Ovary (tissue), 9 donors: Measurements from ENCODE around the gene RPS27L. TPM values are rescaled to one million over a fixed set of nuclear protein-coding genes. Genes with fewer than 3 reads are reported as not detected.
"Not testable (repeated sequence)": the region's sequence is repeated elsewhere in the genome, so short reads cannot be mapped to it uniquely, and the experiment has no call there.

Experiments used
- DNase-seq, 5 donors: peaks; one replicate each; pipeline ENCODE4 v3.0.0-alpha.2; 2019 to 2020
- H3K27ac ChIP-seq, 2 donors: fragments of 200-600 bp; one replicate each; pipeline versions ENCODE4 v1.5.1 to v1.8.0; 2019 to 2022
- H3K27me3 ChIP-seq: fragments of 200-600 bp; one replicate; pipeline ENCODE4 v1.8.0; 2022
- H3K36me3 ChIP-seq: fragments of 200-600 bp; sonication (generic); one replicate; pipeline ENCODE4 v1.5.1; 2019
- H3K4me1 ChIP-seq: one replicate; pipeline ENCODE4 v1.8.1; 2013; ENCODE audit warnings: mild to moderate bottlenecking, moderate library complexity; ENCODE audit not compliant: insufficient read depth
- H3K4me3 ChIP-seq: fragments of 200-600 bp; sonication (generic); one replicate; pipeline ENCODE4 v1.5.1; 2017
- H3K9me3 ChIP-seq, 2 donors: fragments of 200-600 bp in 1 of 2; sonication (generic) in 1 of 2; one replicate each; pipeline versions ENCODE4 v1.5.1 to v1.8.1; 2013 to 2019; ENCODE audit warnings: mild to moderate bottlenecking in 1 of 2, moderate library complexity in 1 of 2
- EP300 ChIP-seq: sonication (generic); formaldehyde crosslinking; IDR thresholded peaks from one replicate; pipeline ENCODE4 v1.6.1; 2017; ENCODE audit warnings: antibody characterized with exemption
- POLR2A ChIP-seq: fragments of 450-650 bp; IDR thresholded peaks from one replicate; pipeline ENCODE4 v1.6.1; 2017; ENCODE audit warnings: antibody characterized with exemption, mild to moderate bottlenecking, moderate library complexity
- WGBS, 3 donors: extraction: QIAGEN DNeasy Blood & Tissue Kit in 1 of 3; methylation state at CpG; one replicate each; pipeline versions ENCODE4 v1.1.5 to v1.1.7; 2013 to 2017; 5-methylcytosine and 5-hydroxymethylcytosine counted together
- intact Hi-C, 4 donors: fragments of 100-400 bp; cut with DNase I; formaldehyde crosslinking; loops; one replicate each; pipeline versions ENCODE4 v1.11.0 to v1.15.1; 2022 to 2023
- polyA plus RNA-seq, 2 donors: library from polyadenylated mRNA; stranded (reverse); fragments of 200-250 nt in 1 of 2; fragments of 350-450 nt in 1 of 2; fragmentation: Illumina TruSeq in 1 of 2; extraction: RNeasy Lipid Tissue Mini Kit (QIAGEN cat#74804) in 1 of 2; gene quantifications; one replicate each; pipeline ENCODE4 v1.2.3, GENCODE V29; 2013 to 2014
- total RNA-seq, 7 donors: library from RNA; depleted of rRNA in 2 of 7; stranded (reverse); fragments of >200 nt in 2 of 7; fragmentation: NEBNext Ultra II Directional in 3 of 7; extraction: Animal tissue kit (Norgen Biotek cat#: 25700) in 3 of 7; gene quantifications; one replicate each; pipeline versions ENCODE4 v1.1.0 to v1.2.4, GENCODE V29; 2016 to 2023
- TF ChIP-seq, protein P1 (sequence below), 3 donors: fragments of 450-650 bp in 2 of 3; fragments of 200-600 bp in 1 of 3; IDR thresholded peaks; one replicate each; pipeline versions ENCODE4 v1.5.1 to v1.8.0; 2016 to 2022; ENCODE audit warnings: antibody characterized with exemption in 3 of 3, mild to moderate bottlenecking in 1 of 3
- donor health status: DM: no; HTN: no; CAD: no; lungs with moderate emphysema.
- donor health status: DM: no; HTN: no; CAD: no.
- donor health status: Bipolar disorder and iron deficiency.
- donor health status: DM: yes; HTN: yes; CAD: no.
- donor health status: DM: no; HTN: no; CAD: no.
- donor health status: DM: yes; HTN: yes; CAD: no.

The RPS27L gene
- total and polyA plus RNA-seq, 9 donors: 85.5 to 129 (median 95.0) TPM

DNA sequence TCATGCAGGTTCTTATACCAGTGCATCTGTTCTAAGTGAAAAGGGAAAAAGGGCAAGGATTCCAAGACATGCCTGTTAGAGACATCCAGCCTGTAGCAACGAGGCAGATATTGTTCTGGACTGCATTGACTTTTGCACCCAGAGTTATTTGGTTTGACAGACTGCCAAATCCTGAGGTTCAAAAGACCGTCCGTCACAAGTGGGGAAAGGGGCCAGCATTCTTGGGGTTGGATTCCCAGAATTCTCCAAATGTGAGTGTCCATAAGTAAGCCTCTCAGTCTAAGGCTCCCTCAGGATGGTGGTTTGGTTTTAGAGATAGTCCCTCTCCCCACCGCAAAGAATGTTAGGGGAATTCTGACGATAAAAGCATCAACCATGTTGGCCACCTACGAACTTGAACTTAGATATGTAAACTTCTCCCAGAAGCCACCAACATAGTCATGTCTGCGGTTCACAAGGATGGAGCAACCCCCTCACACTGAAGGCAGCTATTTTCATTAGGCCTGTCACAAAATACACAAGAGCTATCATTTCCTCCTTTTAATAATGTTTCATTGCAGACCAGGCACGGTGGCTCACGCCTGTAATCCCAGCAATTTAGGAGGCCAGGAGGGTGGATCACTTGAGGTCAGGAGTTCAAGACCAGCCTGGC is 49.3 kb downstream of the RPS27L start:
- Histone ChIP-seq H3K27ac (no peak overlapping the region), H3K9me3 (no peaks in the 10 kb centered on the region), H3K27me3 (no peaks in the 10 kb centered on the region), H3K36me3 (no peaks in the 10 kb centered on the region), H3K4me3 (no peak overlapping the region), H3K4me1 (no peaks in the 10 kb centered on the region)
- TF ChIP-seq POLR2A (no peak), EP300 (no peak)
- TF ChIP-seq, protein P1, sequence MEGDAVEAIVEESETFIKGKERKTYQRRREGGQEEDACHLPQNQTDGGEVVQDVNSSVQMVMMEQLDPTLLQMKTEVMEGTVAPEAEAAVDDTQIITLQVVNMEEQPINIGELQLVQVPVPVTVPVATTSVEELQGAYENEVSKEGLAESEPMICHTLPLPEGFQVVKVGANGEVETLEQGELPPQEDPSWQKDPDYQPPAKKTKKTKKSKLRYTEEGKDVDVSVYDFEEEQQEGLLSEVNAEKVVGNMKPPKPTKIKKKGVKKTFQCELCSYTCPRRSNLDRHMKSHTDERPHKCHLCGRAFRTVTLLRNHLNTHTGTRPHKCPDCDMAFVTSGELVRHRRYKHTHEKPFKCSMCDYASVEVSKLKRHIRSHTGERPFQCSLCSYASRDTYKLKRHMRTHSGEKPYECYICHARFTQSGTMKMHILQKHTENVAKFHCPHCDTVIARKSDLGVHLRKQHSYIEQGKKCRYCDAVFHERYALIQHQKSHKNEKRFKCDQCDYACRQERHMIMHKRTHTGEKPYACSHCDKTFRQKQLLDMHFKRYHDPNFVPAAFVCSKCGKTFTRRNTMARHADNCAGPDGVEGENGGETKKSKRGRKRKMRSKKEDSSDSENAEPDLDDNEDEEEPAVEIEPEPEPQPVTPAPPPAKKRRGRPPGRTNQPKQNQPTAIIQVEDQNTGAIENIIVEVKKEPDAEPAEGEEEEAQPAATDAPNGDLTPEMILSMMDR (IDR thresholded peaks at IDR 0.05): no peak
- DNase-seq: peak in 4 of 5 donors; percentile 41 to 63 (median 58)
- intact Hi-C loops: no loop called here
- WGBS, 3 donors: 4 to 10% (median 7%) methylated on average over 9 of the region's 9 CpGs

DNA sequence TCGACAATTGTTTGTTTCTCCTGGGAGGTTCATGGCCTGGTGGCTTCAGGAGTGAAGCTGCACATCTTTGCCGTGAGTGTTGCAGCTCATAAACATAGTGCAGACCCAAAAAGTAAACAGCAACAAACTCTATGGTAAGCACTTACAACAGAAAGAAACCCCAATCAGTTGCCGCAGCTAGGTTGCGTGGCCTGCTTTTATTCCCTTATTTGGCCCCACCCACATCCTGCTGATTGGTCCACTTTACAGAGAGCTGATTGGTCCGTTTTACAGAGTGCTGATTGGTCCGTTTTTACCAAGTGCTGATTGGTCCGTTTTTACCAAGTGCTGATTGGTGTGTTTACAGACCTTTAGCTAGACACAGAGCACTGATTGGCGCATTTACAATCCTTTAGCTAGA is 51.9 kb downstream of the RPS27L start:
- H3K27ac ChIP-seq, H3K36me3 ChIP-seq, H3K4me1 ChIP-seq, H3K27me3 ChIP-seq, H3K4me3 ChIP-seq, H3K9me3 ChIP-seq, intact Hi-C loops, DNase-seq: not testable (repeated sequence)
- WGBS, 3 donors: 84 to 92% (median 85%) methylated on average over 8 of the region's 8 CpGs

DNA sequence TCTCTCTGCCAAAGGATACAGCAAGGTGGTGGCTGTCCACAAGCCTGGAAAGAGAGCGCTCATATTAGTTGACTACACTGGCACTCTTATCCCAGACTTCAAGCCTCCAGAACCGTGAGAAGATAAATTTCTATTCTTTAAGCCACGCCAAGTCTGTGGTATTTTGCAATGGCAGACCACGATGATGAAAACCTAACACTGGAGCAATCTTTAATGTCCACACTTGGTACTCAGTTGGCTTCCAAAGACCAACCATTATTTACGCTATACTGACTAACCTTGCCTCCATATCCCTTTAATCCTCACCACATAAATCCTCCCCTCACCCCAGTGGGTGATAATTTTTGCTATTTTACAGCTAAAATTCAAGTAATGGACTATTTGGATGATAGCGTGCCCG is 52.5 kb downstream of the RPS27L start:
- Histone ChIP-seq H3K4me1 (no peaks in the 10 kb centered on the region), H3K4me3 (no peak overlapping the region), H3K9me3 (no peaks in the 10 kb centered on the region), H3K27me3 (no peaks in the 10 kb centered on the region), H3K27ac (no peak overlapping the region), H3K36me3 (no peaks in the 10 kb centered on the region)
- TF ChIP-seq EP300 (no peak), POLR2A (no peak)
- TF ChIP-seq, protein P1 (IDR thresholded peaks at IDR 0.05): no peak
- intact Hi-C loops: no loop called here
- WGBS, 3 donors: 63 to 90% (median 82%) methylated on average over 7 of the region's 7 CpGs
- DNase-seq: no peak

DNA sequence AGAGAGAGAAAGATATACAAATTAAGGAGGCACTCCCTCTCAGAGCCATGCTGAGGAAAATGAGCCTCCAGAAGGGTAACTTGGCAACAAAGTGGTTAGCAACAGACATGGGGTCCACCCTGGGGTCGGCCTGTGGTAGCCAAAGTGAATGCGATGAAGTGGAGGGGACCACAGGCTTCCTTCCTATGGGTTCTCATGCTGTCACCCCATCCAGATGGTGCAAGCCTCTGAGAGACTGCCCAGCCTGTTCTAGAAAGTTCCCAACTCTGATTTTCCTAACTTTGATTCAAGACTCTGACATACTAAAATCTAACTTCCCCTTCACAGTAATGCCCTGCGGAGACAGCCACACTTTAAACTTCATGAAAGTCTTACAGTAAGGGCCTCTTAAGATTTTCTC is 53.9 kb downstream of the RPS27L start:
- 91 to 98% (median 93%) methylated on average over 3 of the region's 3 CpGs for WGBS, 3 donors
- no peak for TF ChIP-seq POLR2A
- TF ChIP-seq, protein P1 (IDR thresholded peaks at IDR 0.05): no peak
- TF ChIP-seq EP300: no peak
- DNase-seq: no peak
- intact Hi-C loops: no loop called here
- H3K9me3 ChIP-seq: no peaks in the 10 kb centered on the region
- H3K27me3 ChIP-seq: no peaks in the 10 kb centered on the region
- no peaks in the 10 kb centered on the region for H3K36me3 ChIP-seq
- no peaks in the 10 kb centered on the region for H3K4me1 ChIP-seq
- H3K27ac ChIP-seq: no peak overlapping the region
- H3K4me3 ChIP-seq: no peak overlapping the region

DNA sequence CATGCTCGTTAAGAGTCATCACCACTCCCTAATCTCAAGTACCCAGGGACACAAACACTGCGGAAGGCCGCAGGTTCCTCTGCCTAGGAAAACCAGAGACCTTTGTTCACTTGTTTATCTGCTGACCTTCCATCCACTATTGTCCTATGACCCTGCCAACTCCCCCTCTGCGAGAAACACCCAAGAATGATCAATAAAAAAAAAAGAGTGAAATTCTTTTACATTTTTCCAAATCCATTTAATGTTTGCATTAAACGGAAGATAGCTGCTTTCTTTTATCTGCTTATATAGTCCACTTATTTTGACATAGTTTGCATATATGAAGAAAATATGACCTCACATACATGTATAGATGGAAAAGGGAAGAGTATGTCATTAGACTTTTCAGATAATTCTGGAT is 57.7 kb downstream of the RPS27L start:
- intact Hi-C loops: loop anchor here in 2 of 4 donors (10.0 kb wide), 2 partner anchors 255 to 315 kb away; no protein-coding TSS in a partner anchor
- not testable (repeated sequence) for H3K4me1 ChIP-seq, H3K27me3 ChIP-seq, H3K9me3 ChIP-seq, H3K36me3 ChIP-seq, H3K27ac ChIP-seq, H3K4me3 ChIP-seq, DNase-seq
- 79 to 81% (median 80%) methylated on average over 5 of the region's 5 CpGs for WGBS, 3 donors

DNA sequence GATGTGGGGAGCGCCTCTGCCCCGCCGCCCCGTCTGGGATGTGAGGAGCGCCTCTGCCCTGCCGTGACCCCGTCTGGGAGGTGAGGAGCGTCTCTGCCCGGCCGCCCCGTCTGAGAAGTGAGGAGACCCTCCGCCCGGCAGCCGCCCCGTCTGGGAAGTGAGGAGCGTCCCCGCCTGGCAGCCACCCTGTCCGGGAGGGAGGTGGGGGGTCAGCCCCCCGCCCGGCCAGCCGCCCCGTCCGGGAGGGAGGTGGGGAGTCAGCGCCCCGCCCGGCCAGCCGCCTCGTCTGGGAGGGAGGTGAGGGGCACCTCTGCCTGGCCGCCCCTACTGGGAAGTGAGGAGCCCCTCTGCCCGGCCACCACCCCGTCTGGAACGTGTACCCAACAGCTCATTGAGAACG is 58.4 kb downstream of the RPS27L start:
- not testable (repeated sequence) for DNase-seq, H3K27ac ChIP-seq, H3K27me3 ChIP-seq, H3K4me1 ChIP-seq, H3K36me3 ChIP-seq, H3K4me3 ChIP-seq, H3K9me3 ChIP-seq
- intact Hi-C loops: loop anchor here in 2 of 4 donors (10.0 kb wide), 2 partner anchors 254 to 314 kb away; no protein-coding TSS in a partner anchor
- 88 to 98% (median 93%) methylated on average over 18 to 33 of the region's 33 CpGs for WGBS, 3 donors

Other genes starting within 250 kb of the RPS27L start
- 100 to 1,000 TPM; 204 to 695 (median 319) TPM for gene TPM1, start 114.7 kb downstream of the RPS27L start, total RNA-seq
- 100 to 1,000 TPM; 332 to 676 TPM for gene TPM1, start 114.7 kb downstream of the RPS27L start, polyA plus RNA-seq
- gene LACTB, start 35.6 kb downstream of the RPS27L start, total RNA-seq: 10 to 100 TPM in 4 of 7 donors, 1 to 10 TPM in 3; 7.5 to 10.7 (median 10.4) TPM
- gene LACTB, start 35.6 kb downstream of the RPS27L start, polyA plus RNA-seq: 10 to 100 TPM in 1 of 2 donors, 1 to 10 TPM in 1; 8.3 to 27.9 TPM
- gene RAB8B, start 32.1 kb upstream of the RPS27L start, total RNA-seq: 10 to 100 TPM; 23.1 to 58.0 (median 48.5) TPM
- gene RAB8B, start 32.1 kb upstream of the RPS27L start, polyA plus RNA-seq: 10 to 100 TPM; 18.5 to 40.0 TPM
- gene APH1B, start 120.1 kb upstream of the RPS27L start, total RNA-seq: 10 to 100 TPM; 13.2 to 25.2 (median 22.6) TPM
- 10 to 100 TPM in 1 of 2 donors, 1 to 10 TPM in 1; 9.1 to 20.0 TPM for gene APH1B, start 120.1 kb upstream of the RPS27L start, polyA plus RNA-seq
- gene CA12, start 224.4 kb upstream of the RPS27L start, total RNA-seq: 10 to 100 TPM in 1 of 7 donors, 1 to 10 TPM in 4, under 1 TPM in 1, not detected in 1; 0.61 to 10.5 (median 3.5) TPM
- 1 to 10 TPM in 1 of 2 donors, under 1 TPM in 1; 0.16 to 4.6 TPM for gene CA12, start 224.4 kb upstream of the RPS27L start, polyA plus RNA-seq